Ishikawa (cell line): ENCODE measurements around the gene DCST2.

Experiments used
- CEBPB ChIP-seq: IDR thresholded peaks from 2 replicates; pipeline ENCODE4 v1.6.1; 2012
- CREB1 ChIP-seq: IDR thresholded peaks from 2 replicates; pipeline ENCODE4 v1.6.1; 2012; ENCODE audit warnings: low read depth
- EGR1 ChIP-seq: IDR thresholded peaks from 2 replicates; pipeline ENCODE4 v1.6.1; 2012
- EP300 ChIP-seq: IDR thresholded peaks from 2 replicates; pipeline ENCODE4 v1.6.1; 2012; ENCODE audit warnings: borderline replicate concordance
- FOXM1 ChIP-seq: IDR thresholded peaks from 2 replicates; pipeline ENCODE4 v1.6.1; 2012; ENCODE audit warnings: low read depth, borderline replicate concordance
- MAX ChIP-seq: IDR thresholded peaks from 2 replicates; pipeline ENCODE4 v1.6.1; 2012
- NFIC ChIP-seq: IDR thresholded peaks from 2 replicates; pipeline ENCODE4 v1.6.1; 2012
- RAD21 ChIP-seq: IDR thresholded peaks from 2 replicates; pipeline ENCODE4 v1.6.1; 2012; ENCODE audit warnings: low read depth
- TAF1 ChIP-seq: IDR thresholded peaks from 2 replicates; pipeline ENCODE4 v1.6.1; 2012; ENCODE audit warnings: low read depth, mild to moderate bottlenecking
- TCF12 ChIP-seq: IDR thresholded peaks from 2 replicates; pipeline ENCODE4 v1.6.1; 2012; ENCODE audit warnings: low read depth
- TEAD4 ChIP-seq: IDR thresholded peaks from 2 replicates; pipeline ENCODE4 v1.6.1; 2012
- YY1 ChIP-seq: IDR thresholded peaks from 2 replicates; pipeline ENCODE4 v1.6.1; 2012; ENCODE audit warnings: low read depth
- ZBTB7A ChIP-seq: IDR thresholded peaks from 2 replicates; pipeline ENCODE4 v1.6.1; 2012; ENCODE audit warnings: low read depth
- TF ChIP-seq, protein P1 (sequence below): IDR thresholded peaks from 2 replicates; pipeline ENCODE4 v1.6.1; 2012
- TF ChIP-seq, protein P2 (sequence below): IDR thresholded peaks from 2 replicates; pipeline ENCODE4 v1.6.1; 2012; ENCODE audit warnings: low read depth, mild to moderate bottlenecking

The DCST2 gene

GRCh38 chr1:155012026-155012546 lies 21.5 kb downstream of the DCST2 start:
- TF ChIP-seq TCF12 (peak; percentile 65; the same call in 1 of the 2 replicates), EP300 (no peak), EGR1 (0 out of 2 replicates have a peak, but pooled peaks have one; percentile 9), CEBPB (peak; percentile 81), RAD21 (no peak), FOXM1 (no peak), MAX (peak; percentile 79), CREB1 (no peak)
- TF ChIP-seq, protein P1, sequence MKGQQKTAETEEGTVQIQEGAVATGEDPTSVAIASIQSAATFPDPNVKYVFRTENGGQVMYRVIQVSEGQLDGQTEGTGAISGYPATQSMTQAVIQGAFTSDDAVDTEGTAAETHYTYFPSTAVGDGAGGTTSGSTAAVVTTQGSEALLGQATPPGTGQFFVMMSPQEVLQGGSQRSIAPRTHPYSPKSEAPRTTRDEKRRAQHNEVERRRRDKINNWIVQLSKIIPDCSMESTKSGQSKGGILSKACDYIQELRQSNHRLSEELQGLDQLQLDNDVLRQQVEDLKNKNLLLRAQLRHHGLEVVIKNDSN: peak; percentile 94

DNA sequence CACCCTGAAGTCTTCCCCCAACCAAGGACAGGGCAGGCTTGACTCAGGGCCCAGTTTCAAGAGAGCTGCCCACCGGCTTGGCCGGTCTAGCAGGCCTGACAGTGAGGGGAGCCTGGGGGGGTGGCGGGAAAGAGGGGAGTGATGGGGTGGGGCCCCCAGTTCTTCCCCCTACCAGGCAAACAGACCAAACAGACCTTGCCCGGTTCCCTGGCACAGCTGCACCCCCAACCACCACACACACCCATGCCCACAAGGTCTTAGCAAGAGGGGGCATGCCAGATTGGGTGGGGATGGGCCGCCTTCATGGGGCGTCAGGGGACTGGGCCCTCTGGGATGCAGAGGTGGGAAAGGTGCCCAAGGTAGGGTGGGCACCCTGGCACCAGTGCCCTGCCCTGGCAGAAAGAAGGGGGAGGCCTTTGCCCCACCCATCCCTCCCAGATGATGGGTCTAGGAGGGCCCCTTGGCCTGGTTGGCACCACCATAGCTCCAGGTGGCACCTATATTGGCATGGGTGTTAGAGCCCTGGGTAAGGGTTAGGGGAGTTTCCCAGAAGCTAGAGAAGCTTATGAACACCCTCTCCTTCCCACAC lies 22.1 kb downstream of the DCST2 start:
- TF ChIP-seq YY1 (no peak), RAD21 (no peak), MAX (no peak), TCF12 (no peak), TAF1 (no peak), EP300 (no peak), CEBPB (no peak), ZBTB7A (no peak)
- TF ChIP-seq, protein P2, sequence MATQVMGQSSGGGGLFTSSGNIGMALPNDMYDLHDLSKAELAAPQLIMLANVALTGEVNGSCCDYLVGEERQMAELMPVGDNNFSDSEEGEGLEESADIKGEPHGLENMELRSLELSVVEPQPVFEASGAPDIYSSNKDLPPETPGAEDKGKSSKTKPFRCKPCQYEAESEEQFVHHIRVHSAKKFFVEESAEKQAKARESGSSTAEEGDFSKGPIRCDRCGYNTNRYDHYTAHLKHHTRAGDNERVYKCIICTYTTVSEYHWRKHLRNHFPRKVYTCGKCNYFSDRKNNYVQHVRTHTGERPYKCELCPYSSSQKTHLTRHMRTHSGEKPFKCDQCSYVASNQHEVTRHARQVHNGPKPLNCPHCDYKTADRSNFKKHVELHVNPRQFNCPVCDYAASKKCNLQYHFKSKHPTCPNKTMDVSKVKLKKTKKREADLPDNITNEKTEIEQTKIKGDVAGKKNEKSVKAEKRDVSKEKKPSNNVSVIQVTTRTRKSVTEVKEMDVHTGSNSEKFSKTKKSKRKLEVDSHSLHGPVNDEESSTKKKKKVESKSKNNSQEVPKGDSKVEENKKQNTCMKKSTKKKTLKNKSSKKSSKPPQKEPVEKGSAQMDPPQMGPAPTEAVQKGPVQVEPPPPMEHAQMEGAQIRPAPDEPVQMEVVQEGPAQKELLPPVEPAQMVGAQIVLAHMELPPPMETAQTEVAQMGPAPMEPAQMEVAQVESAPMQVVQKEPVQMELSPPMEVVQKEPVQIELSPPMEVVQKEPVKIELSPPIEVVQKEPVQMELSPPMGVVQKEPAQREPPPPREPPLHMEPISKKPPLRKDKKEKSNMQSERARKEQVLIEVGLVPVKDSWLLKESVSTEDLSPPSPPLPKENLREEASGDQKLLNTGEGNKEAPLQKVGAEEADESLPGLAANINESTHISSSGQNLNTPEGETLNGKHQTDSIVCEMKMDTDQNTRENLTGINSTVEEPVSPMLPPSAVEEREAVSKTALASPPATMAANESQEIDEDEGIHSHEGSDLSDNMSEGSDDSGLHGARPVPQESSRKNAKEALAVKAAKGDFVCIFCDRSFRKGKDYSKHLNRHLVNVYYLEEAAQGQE: no peak

GRCh38 chr1:155011004-155011416 lies 22.6 kb downstream of the DCST2 start:
- TF ChIP-seq TAF1: no peak

DNA sequence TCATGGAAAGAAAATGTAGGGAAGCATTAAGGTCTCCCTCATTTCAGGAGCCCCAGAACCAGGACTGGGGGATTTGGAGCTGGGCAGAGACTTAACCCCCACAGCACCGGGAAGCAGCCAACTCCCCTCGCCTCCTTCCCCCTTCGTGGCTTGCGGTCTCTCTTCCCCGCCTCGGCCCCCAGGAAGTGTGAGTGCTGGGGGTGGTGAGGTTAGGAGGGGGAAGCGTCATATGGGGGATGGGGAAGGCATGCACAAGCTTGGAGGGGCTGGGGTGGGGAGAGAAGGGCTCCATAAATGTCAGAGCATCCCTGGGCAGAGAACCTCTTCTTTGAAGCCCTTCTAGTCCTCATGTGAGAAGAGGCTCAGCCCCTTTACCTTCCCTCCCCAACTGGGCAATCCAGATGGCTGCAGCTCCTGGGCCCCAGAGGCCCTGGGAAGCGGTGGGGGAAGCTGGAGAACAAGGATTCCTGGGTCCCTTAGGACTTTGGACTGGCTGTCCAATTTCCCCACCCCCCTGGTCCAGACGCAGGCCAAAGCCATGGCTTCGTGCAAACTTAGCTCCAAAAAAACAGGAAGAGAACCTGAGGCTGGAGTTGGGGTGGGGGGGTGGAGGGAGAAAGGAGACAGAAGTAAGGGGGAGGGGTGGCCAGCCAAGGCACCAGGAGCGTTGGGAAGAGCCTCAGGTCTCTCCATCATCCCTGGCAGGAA lies 23.2 kb downstream of the DCST2 start:
- TF ChIP-seq MAX: no peak
- TF ChIP-seq TAF1: no peak
- no peak for TF ChIP-seq EP300

DNA sequence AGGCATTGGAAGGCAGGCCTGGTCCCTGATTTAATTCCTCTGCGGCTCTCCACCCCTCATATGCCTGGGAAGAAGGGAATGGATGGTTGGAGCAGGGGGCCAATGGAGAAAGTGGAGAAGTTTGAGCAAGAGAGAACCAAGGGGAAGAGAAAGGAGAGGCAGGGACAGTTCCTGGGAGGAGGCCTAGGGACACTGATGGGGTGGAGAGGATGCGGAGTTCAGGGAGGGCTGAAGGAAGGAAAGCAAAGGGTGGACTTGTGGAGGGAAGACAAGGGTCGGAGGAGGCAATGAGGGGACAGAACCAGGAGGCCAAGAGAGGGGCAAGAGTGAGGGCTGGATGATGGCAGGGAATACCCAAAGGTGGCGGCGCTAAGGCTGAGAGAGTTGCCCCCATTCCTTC lies 23.8 kb downstream of the DCST2 start:
- TF ChIP-seq CREB1 (no peak), YY1 (no peak), EP300 (no peak), TEAD4 (no peak), FOXM1 (no peak), TCF12 (no peak), ZBTB7A (no peak), MAX (no peak), TAF1 (no peak), NFIC (no peak), RAD21 (no peak), CEBPB (no peak)
- TF ChIP-seq, protein P1: no peak

DNA sequence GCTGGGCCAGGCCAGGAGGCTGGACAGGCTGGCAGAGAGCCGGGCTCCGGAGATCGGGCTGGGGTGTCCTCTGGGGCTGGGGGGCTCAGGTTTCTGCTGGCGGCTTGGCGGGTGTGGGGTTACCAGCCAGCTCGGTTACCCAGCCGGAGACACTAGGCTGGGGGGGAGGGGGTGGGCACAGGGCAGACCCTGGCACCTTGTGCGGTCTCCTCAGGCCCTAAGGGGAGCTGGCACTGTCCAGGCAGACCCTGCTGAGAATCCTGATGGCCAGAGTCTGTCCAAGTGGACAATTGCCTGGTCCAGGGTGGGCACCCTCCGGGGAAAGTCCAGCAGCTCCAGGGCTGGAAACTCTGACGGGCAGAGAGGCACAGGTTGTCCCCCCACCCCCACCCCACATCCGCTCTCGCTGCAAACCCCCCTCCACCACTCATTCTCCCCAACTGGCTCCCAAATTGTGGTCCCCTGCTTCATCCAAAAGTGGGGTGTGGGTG lies 24.3 kb downstream of the DCST2 start:
- TF ChIP-seq, protein P1: no peak
- TF ChIP-seq CREB1: no peak
- no peak for TF ChIP-seq ZBTB7A
- no peak for TF ChIP-seq YY1
- no peak for TF ChIP-seq CEBPB
- no peak for TF ChIP-seq TCF12
- TF ChIP-seq EGR1: no peak
- TF ChIP-seq, protein P2: no peak
- no peak for TF ChIP-seq TAF1
